SK-N-SH (cell line): ENCODE results near the gene RAB6B. TPM values are rescaled to one million over a fixed set of nuclear protein-coding genes. Genes with fewer than 3 reads are reported as not detected.

Experiments
- CTCF ChIA-PET: fragments of 300-600, 350-600 bp; formaldehyde crosslinking; extraction: SDS; loops from one replicate; lab custom pipeline; 2021; lab: Yijun Ruan, JAX
- POLR2A ChIA-PET: fragments of 350-600 bp; sonication (Branson Sonifier 250); formaldehyde crosslinking; extraction: SDS; loops from one replicate; lab custom pipeline; 2020; ENCODE audit warnings: antibody characterized with exemption, inconsistent platforms; lab: Yijun Ruan, JAX
- DNase-seq: peaks from one replicate; pipeline ENCODE4 v3.0.0; 2012
- H2AFZ ChIP-seq: fragments of 200-600 bp; sonication (generic); 2 replicates; pipeline ENCODE4 v1.8.1; 2016; ENCODE audit warnings: antibody characterized with exemption, mild to moderate bottlenecking, low read depth
- H3F3A ChIP-seq: fragments of 200-600 bp; sonication (generic); replicated peaks from 2 replicates; pipeline ENCODE3; 2016; ENCODE audit warnings: antibody characterized with exemption, mild to moderate bottlenecking; ENCODE audit not compliant: insufficient read depth
- H3K27ac ChIP-seq, 2 experiments: fragments of 200-500 bp in 1 of 2; fragments of 200-600 bp in 1 of 2; sonication (Bioruptor generic) in 1 of 2; sonication (generic), shearing (Covaris generic) in 1 of 2; 2 replicates each; pipeline versions ENCODE4 v1.5.1 to v1.6.1; 2014 to 2016; ENCODE audit warnings: low read depth in 2 of 2, inconsistent platforms in 1 of 2, low read length in 1 of 2, mild to moderate bottlenecking in 1 of 2, mixed read lengths in 1 of 2
- H3K27me3 ChIP-seq: fragments of 200-600 bp; sonication (generic), shearing (Covaris generic); 2 replicates; pipeline ENCODE4 v1.6.1; 2016; ENCODE audit warnings: mixed run types; ENCODE audit not compliant: insufficient read depth
- H3K36me3 ChIP-seq, 2 experiments: fragments of 200-500 bp in 1 of 2; fragments of 200-600 bp in 1 of 2; sonication (Bioruptor generic) in 1 of 2; sonication (generic) in 1 of 2; replicated peaks in 1 of 2; 2 replicates each; pipeline versions ENCODE3 to v1.5.1; 2014 to 2016; ENCODE audit warnings: low read length in 1 of 2, mild to moderate bottlenecking in 1 of 2; ENCODE audit not compliant: insufficient read depth in 2 of 2, control insufficient read depth in 1 of 2
- H3K4me1 ChIP-seq, 2 experiments: fragments of 200-500 bp in 1 of 2; fragments of 200-600 bp in 1 of 2; sonication (Bioruptor generic) in 1 of 2; sonication (generic), shearing (Covaris generic) in 1 of 2; 2 replicates each; pipeline versions ENCODE4 v1.5.1 to v1.6.1; 2014 to 2016; ENCODE audit warnings: low read depth in 1 of 2, low read length in 1 of 2, mixed run types in 1 of 2; ENCODE audit not compliant: insufficient read depth in 2 of 2, control insufficient read depth in 1 of 2
- H3K4me2 ChIP-seq: fragments of 200-600 bp; sonication (generic), shearing (Covaris generic); 2 replicates; pipeline ENCODE4 v1.6.1; 2017; ENCODE audit warnings: mixed run types
- H3K4me3 ChIP-seq, 2 experiments: fragments of 200-500 bp in 1 of 2; fragments of 200-600 bp in 1 of 2; sonication (Bioruptor generic) in 1 of 2; sonication (generic), shearing (Covaris generic) in 1 of 2; 2 replicates each; pipeline versions ENCODE4 v1.5.1 to v1.8.1; 2014 to 2016; ENCODE audit warnings: low read depth in 2 of 2, inconsistent platforms in 1 of 2, low read length in 1 of 2, mild to moderate bottlenecking in 1 of 2, mixed read lengths in 1 of 2, moderate library complexity in 1 of 2
- H3K79me2 ChIP-seq: fragments of 200-600 bp; sonication (generic); 2 replicates; pipeline ENCODE4 v1.8.1; 2017; ENCODE audit warnings: mild to moderate bottlenecking; ENCODE audit not compliant: insufficient read depth
- H3K9ac ChIP-seq: fragments of 200-600 bp; sonication (generic); 2 replicates; pipeline ENCODE4 v1.6.1; 2017; ENCODE audit warnings: mixed run types
- H3K9me2 ChIP-seq: fragments of 200-600 bp; sonication (generic); 2 replicates; pipeline ENCODE4 v1.6.1; 2017; ENCODE audit warnings: mixed run types
- H3K9me3 ChIP-seq: fragments of 200-600 bp; sonication (generic); 2 replicates; pipeline ENCODE4 v1.6.1; 2017; ENCODE audit warnings: mixed run types, mild to moderate bottlenecking, moderate library complexity
- H4K20me1 ChIP-seq: fragments of 200-600 bp; sonication (generic); 2 replicates; pipeline ENCODE4 v1.6.1; 2017; ENCODE audit warnings: mild to moderate bottlenecking, mixed run types; ENCODE audit not compliant: insufficient read depth
- ELF1 ChIP-seq: IDR thresholded peaks from 2 replicates; pipeline ENCODE4 v1.4.0; 2012
- EP300 ChIP-seq, 2 experiments: IDR thresholded peaks; 2 replicates each; pipeline versions ENCODE4 v1.4.0 to v1.6.1; 2012; ENCODE audit warnings: borderline replicate concordance in 1 of 2, low read depth in 1 of 2, low read length in 1 of 2
- EZH2phosphoT487 ChIP-seq: fragments of 200-600 bp; sonication (generic); IDR thresholded peaks from 2 replicates; pipeline ENCODE4 v1.6.1; 2017; ENCODE audit warnings: low read depth, mixed run types, mild to moderate bottlenecking, antibody characterized with exemption, moderate library complexity, borderline replicate concordance
- FOSL2 ChIP-seq: IDR thresholded peaks from 2 replicates; pipeline ENCODE4 v1.4.0; 2012; ENCODE audit warnings: low read depth, mild to moderate bottlenecking, moderate library complexity, borderline replicate concordance
- FOXJ3 ChIP-seq: sonication (generic); formaldehyde crosslinking; IDR thresholded peaks from 2 replicates; pipeline ENCODE4 v1.5.1; 2020; ENCODE audit warnings: mild to moderate bottlenecking, missing genetic modification reagents
- FOXM1 ChIP-seq: IDR thresholded peaks from 2 replicates; pipeline ENCODE4 v1.4.0; 2012; ENCODE audit warnings: low read depth, mild to moderate bottlenecking
- GABPA ChIP-seq: IDR thresholded peaks from 2 replicates; pipeline ENCODE4 v1.4.0; 2012; ENCODE audit warnings: low read depth, mild to moderate bottlenecking
- GATA2 ChIP-seq: sonication (generic); formaldehyde crosslinking; IDR thresholded peaks from 2 replicates; pipeline ENCODE4 v1.5.0; 2020; ENCODE audit warnings: mild to moderate bottlenecking, missing genetic modification reagents
- JUND ChIP-seq: IDR thresholded peaks from 2 replicates; pipeline ENCODE4 v1.4.0; 2012
- MAX ChIP-seq: IDR thresholded peaks from 2 replicates; pipeline ENCODE4 v1.4.0; 2012; ENCODE audit warnings: low read depth
- NRF1 ChIP-seq: IDR thresholded peaks from 2 replicates; pipeline ENCODE4 v1.6.1; 2012; ENCODE audit warnings: low read depth, mild to moderate bottlenecking, low read length
- POLR2AphosphoS5 ChIP-seq: IDR thresholded peaks from 2 replicates; pipeline ENCODE4 v1.6.1; 2012; ENCODE audit warnings: low read depth, low read length
- RXRA ChIP-seq: IDR thresholded peaks from 2 replicates; pipeline ENCODE4 v1.4.0; 2012; ENCODE audit warnings: low read depth, mild to moderate bottlenecking, borderline replicate concordance
- SIN3A ChIP-seq: IDR thresholded peaks from 2 replicates; pipeline ENCODE4 v1.6.1; 2012; ENCODE audit warnings: low read depth, mild to moderate bottlenecking, low read length, moderate library complexity, borderline replicate concordance
- SMC3 ChIP-seq: IDR thresholded peaks from 2 replicates; pipeline ENCODE4 v1.6.1; 2012; ENCODE audit warnings: low read depth, low read length, improper control_type of control experiment
- TAF1 ChIP-seq: IDR thresholded peaks from 2 replicates; pipeline ENCODE4 v1.6.1; 2012; ENCODE audit warnings: low read depth, mild to moderate bottlenecking, low read length, moderate library complexity, borderline replicate concordance
- TCF12 ChIP-seq: IDR thresholded peaks from 2 replicates; pipeline ENCODE4 v1.4.0; 2012
- TEAD4 ChIP-seq: IDR thresholded peaks from 2 replicates; pipeline ENCODE4 v1.4.0; 2012; ENCODE audit warnings: mild to moderate bottlenecking, borderline replicate concordance; ENCODE audit not compliant: insufficient read depth
- USF1 ChIP-seq: IDR thresholded peaks from 2 replicates; pipeline ENCODE4 v1.4.0; 2012; ENCODE audit warnings: low read depth, borderline replicate concordance
- USF2 ChIP-seq: fragments of 150-350 bp; IDR thresholded peaks from 2 replicates; pipeline ENCODE4 v1.6.1; 2017; ENCODE audit warnings: antibody characterized with exemption, low read length, low read depth, borderline replicate concordance
- YY1 ChIP-seq: IDR thresholded peaks from 2 replicates; pipeline ENCODE4 v1.4.0; 2012; ENCODE audit warnings: low read depth, mild to moderate bottlenecking
- WGBS: methylation state at CpG from one replicate; pipeline ENCODE4 v1.1.6; 2017; ENCODE audit warnings: low lambda C conversion rate; 5-methylcytosine and 5-hydroxymethylcytosine counted together
- polyA plus RNA-seq, 3 experiments: library from polyadenylated mRNA; depleted of rRNA; stranded (reverse); fragments of >200 nt; gene quantifications; 2 replicates each; pipeline ENCODE4 v1.2.3, GENCODE V29; 2012
- TF ChIP-seq, protein P1 (sequence below): fragments of 200-600 bp; sonication (generic); IDR thresholded peaks from 2 replicates; pipeline ENCODE4 v1.6.1; 2017; ENCODE audit warnings: antibody characterized with exemption, mild to moderate bottlenecking, moderate library complexity

RAB6B gene
- polyA plus RNA-seq, 1 of the 3 experiments (the other 2 are of a cell fraction) = 9.3 TPM

GRCh38 chr3:133853925-133854227 lies 41.8 kb downstream of the RAB6B start:
- H3K4me2 ChIP-seq = no peak overlapping the region
- DNase-seq = no peak
- 55% methylated on average over 2 of the region's 2 CpGs for WGBS
- no peaks in the 10 kb centered on the region for H3K9me2 ChIP-seq
- no peaks in the 10 kb centered on the region for H3K79me2 ChIP-seq
- POLR2A ChIA-PET = interaction anchor here (0.7 kb wide), 1 partner anchor 15 kb away, joined by 3 read pairs; no protein-coding TSS in a partner anchor
- H3K9me3 ChIP-seq = no peaks in the 10 kb centered on the region
- no peaks in the 10 kb centered on the region for H3K27me3 ChIP-seq
- no peaks in the 10 kb centered on the region; a peak in 1 of 4 replicates for H3K4me1 ChIP-seq
- H2AFZ ChIP-seq = no peak overlapping the region
- no peak overlapping the region for H3K27ac ChIP-seq
- no peaks in the 10 kb centered on the region for H4K20me1 ChIP-seq
- H3K9ac ChIP-seq = no peak overlapping the region
- no peaks in the 10 kb centered on the region for H3K36me3 ChIP-seq
- H3K4me3 ChIP-seq = no peak overlapping the region
- H3F3A ChIP-seq = no peaks in the 10 kb centered on the region
- CTCF ChIA-PET = interaction anchor here (1.1 kb wide), 1 partner anchor 76 kb away, joined by 3 read pairs; no protein-coding TSS in a partner anchor
- TF ChIP-seq ELF1 = no peak
- TF ChIP-seq RXRA = no peak
- no peak for TF ChIP-seq GATA2 (CRISPR knock-in tag)
- no peak for TF ChIP-seq POLR2AphosphoS5
- no peak for TF ChIP-seq USF1
- TF ChIP-seq FOSL2 = no peak
- TF ChIP-seq TEAD4 = no peak
- TF ChIP-seq MAX = no peak
- no peak for TF ChIP-seq SMC3
- TF ChIP-seq TAF1 = no peak
- TF ChIP-seq, protein P1, sequence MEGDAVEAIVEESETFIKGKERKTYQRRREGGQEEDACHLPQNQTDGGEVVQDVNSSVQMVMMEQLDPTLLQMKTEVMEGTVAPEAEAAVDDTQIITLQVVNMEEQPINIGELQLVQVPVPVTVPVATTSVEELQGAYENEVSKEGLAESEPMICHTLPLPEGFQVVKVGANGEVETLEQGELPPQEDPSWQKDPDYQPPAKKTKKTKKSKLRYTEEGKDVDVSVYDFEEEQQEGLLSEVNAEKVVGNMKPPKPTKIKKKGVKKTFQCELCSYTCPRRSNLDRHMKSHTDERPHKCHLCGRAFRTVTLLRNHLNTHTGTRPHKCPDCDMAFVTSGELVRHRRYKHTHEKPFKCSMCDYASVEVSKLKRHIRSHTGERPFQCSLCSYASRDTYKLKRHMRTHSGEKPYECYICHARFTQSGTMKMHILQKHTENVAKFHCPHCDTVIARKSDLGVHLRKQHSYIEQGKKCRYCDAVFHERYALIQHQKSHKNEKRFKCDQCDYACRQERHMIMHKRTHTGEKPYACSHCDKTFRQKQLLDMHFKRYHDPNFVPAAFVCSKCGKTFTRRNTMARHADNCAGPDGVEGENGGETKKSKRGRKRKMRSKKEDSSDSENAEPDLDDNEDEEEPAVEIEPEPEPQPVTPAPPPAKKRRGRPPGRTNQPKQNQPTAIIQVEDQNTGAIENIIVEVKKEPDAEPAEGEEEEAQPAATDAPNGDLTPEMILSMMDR = no peak
- TF ChIP-seq EZH2phosphoT487 = no peak
- TF ChIP-seq SIN3A = no peak

DNA sequence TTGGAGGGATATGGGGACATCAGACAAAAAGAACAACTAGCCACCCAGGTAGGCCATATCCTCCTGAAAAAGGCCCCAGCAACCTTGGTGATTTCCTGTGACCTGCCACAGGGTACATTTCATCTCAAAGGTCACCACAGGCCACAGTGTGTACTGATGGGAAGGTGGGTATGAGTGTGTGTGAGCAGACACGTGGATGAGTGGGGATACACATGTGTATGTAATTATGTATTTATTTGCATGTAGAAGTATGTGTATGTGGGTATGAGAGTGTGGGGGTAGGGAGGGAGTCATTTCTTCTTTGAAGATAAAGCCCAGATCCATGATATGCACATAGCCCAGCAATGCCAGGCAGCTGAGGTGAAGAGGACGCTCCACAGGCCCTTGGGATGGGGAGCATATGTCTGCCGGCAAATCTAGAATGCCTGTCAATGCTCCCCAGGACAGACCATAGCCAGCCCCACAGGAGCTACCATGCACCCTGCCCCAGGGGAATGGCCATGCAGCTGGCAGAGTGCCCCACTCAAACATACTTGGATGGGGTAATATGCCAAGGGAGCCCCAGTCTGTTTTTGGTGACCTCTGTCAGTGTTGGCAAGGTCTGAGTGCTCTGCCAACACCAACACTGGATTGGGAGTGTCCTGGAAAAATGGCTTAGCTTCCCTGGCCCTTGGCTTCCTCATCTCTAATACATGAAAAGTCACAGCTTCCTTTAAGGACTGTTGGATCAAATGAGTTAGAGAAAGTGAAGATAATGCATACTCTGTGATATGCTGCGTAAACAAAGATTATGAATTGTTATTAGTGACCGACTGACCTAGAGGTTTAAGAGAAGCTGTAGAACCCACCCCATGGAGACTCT lies 42.4 kb downstream of the RAB6B start:
- Histone ChIP-seq H3F3A (no peaks in the 10 kb centered on the region), H3K27me3 (no peaks in the 10 kb centered on the region), H3K9me3 (no peaks in the 10 kb centered on the region), H3K9ac (no peak overlapping the region), H3K36me3 (no peaks in the 10 kb centered on the region), H3K4me1 (no peaks in the 10 kb centered on the region; a peak in 1 of 4 replicates), H4K20me1 (no peaks in the 10 kb centered on the region), H3K4me3 (no peak overlapping the region), H3K9me2 (no peaks in the 10 kb centered on the region), H3K4me2 (no peak overlapping the region), H3K27ac (no peak overlapping the region), H2AFZ (no peak overlapping the region), H3K79me2 (no peaks in the 10 kb centered on the region)
- ChIA-PET POLR2A (interaction anchor here (0.7 kb wide), 1 partner anchor 15 kb away, joined by 3 read pairs; no protein-coding TSS in a partner anchor), CTCF (interaction anchor here (1.1 kb wide), 1 partner anchor 77 kb away, joined by 3 read pairs; no protein-coding TSS in a partner anchor)
- DNase-seq = no peak
- TF ChIP-seq FOXJ3 (CRISPR knock-in tag) (no peak), GABPA (no peak), USF1 (no peak), JUND (no peak), TEAD4 (no peak), USF2 (no peak), EZH2phosphoT487 (no peak), GATA2 (CRISPR knock-in tag) (no peak), MAX (no peak), NRF1 (no peak), YY1 (no peak), TCF12 (no peak), FOXM1 (no peak), SMC3 (no peak), POLR2AphosphoS5 (no peak), RXRA (no peak), EP300 (IDR thresholded peaks at IDR 0.05; ENCODE audit: borderline replicate concordance in 1 of 2, low read depth in 1 of 2, low read length in 1 of 2) (no peak)
- 73% methylated on average over 4 of the region's 5 CpGs for WGBS
